Osteoblast (primary cell): ENCODE data around the gene NKAIN4. TPM values are rescaled to one million over a fixed set of nuclear protein-coding genes. Genes with fewer than 3 reads are reported as not detected.

Experiments used
- DNase-seq: peaks from one replicate; pipeline ENCODE4 v3.0.0; 2011; ENCODE audit warnings: low spot score, mixed read lengths; ENCODE audit not compliant: insufficient read length; ENCODE audit errors: missing footprints
- H2AFZ ChIP-seq: 2 replicates; pipeline ENCODE4 v1.6.0; 2011; ENCODE audit warnings: mild to moderate bottlenecking, low read length
- H3K27ac ChIP-seq: 2 replicates; pipeline ENCODE4 v1.5.1; 2011; ENCODE audit warnings: mild to moderate bottlenecking, low read depth, low read length, moderate library complexity
- H3K27me3 ChIP-seq: 2 replicates; pipeline ENCODE4 v1.6.0; 2012; ENCODE audit warnings: mild to moderate bottlenecking, control low read depth, inconsistent platforms, low read length, moderate library complexity; ENCODE audit not compliant: insufficient read depth
- H3K36me3 ChIP-seq: 2 replicates; pipeline ENCODE4 v1.5.1; 2011; ENCODE audit warnings: mild to moderate bottlenecking, low read length, control low read depth, moderate library complexity; ENCODE audit not compliant: insufficient read depth
- H3K4me1 ChIP-seq: 2 replicates; pipeline ENCODE4 v1.5.1; 2011; ENCODE audit warnings: mild to moderate bottlenecking, low read length, control low read depth, moderate library complexity; ENCODE audit not compliant: insufficient read depth
- H3K4me2 ChIP-seq: 2 replicates; pipeline ENCODE4 v1.6.0; 2011; ENCODE audit warnings: mild to moderate bottlenecking, low read length; ENCODE audit not compliant: insufficient read depth
- H3K4me3 ChIP-seq: fragments of 200-600 bp; sonication (generic); 3 replicates; pipeline ENCODE4 v1.5.1; 2012; ENCODE audit warnings: mild to moderate bottlenecking, low read length, inconsistent platforms; ENCODE audit not compliant: insufficient read depth
- H3K79me2 ChIP-seq: 2 replicates; pipeline ENCODE4 v1.6.0; 2012; ENCODE audit warnings: mild to moderate bottlenecking, low read length, control low read depth, inconsistent platforms; ENCODE audit not compliant: insufficient read depth
- H3K9me3 ChIP-seq: 2 replicates; pipeline ENCODE4 v1.5.1; 2011; ENCODE audit warnings: low read depth, low read length, control low read depth
- H4K20me1 ChIP-seq: 2 replicates; pipeline ENCODE4 v1.6.0; 2012; ENCODE audit warnings: mild to moderate bottlenecking, low read length, control low read depth; ENCODE audit not compliant: insufficient read depth
- CTCF ChIP-seq: IDR thresholded peaks from 2 replicates; pipeline ENCODE4 v1.5.1; 2011; ENCODE audit warnings: mild to moderate bottlenecking, low read depth, low read length, moderate library complexity; ENCODE audit errors: extremely low read depth
- total RNA-seq: library from RNA; depleted of rRNA; stranded (reverse); fragments of >200 nt; gene quantifications from 2 replicates; pipeline ENCODE4 v1.2.3, GENCODE V29; 2012

The NKAIN4 gene
- not detected in 2 replicates for total RNA-seq

GRCh38 chr20:63254232-63254605, at the start of gene NKAIN4:
TSS of gene NKAIN4 (minus strand) at chr20:63254463. CDS start at chr20:63254450, 13 bp downstream.
- no peak for DNase-seq
- H3K27me3 ChIP-seq = peaks cover 51% of the 10 kb centered on the region
- no peaks in the 10 kb centered on the region for H3K9me3 ChIP-seq
- no peaks in the 10 kb centered on the region for H3K79me2 ChIP-seq
- TF ChIP-seq CTCF = no peak
- H3K4me2 ChIP-seq = no peak within 1 kb of the TSS
- no peak within 1 kb of the TSS for H2AFZ ChIP-seq
- H3K4me1 ChIP-seq = no peaks in the 10 kb centered on the region
- no peak within 1 kb of the TSS for H3K4me3 ChIP-seq
- H3K36me3 ChIP-seq = no peaks in the 10 kb centered on the region
- no peak within 1 kb of the TSS for H3K27ac ChIP-seq
- H4K20me1 ChIP-seq = no peaks in the 10 kb centered on the region

- Histone ChIP-seq H2AFZ (no peak overlapping the region), H3K4me1 (no peaks in the 10 kb centered on the region)
- DNase-seq = no peak
These were observed 48.9 kb upstream of the NKAIN4 start for GRCh38 chr20:63303095-63303666.

GRCh38 chr20:63301671-63302070, 47.4 kb upstream of the NKAIN4 start:
- no peak overlapping the region for H3K4me3 ChIP-seq
- no peaks in the 10 kb centered on the region for H3K4me1 ChIP-seq
- no peak overlapping the region for H2AFZ ChIP-seq
- no peaks in the 10 kb centered on the region for H3K79me2 ChIP-seq
- no peak for DNase-seq
- peaks cover 19% of the 10 kb centered on the region for H3K27me3 ChIP-seq
- H3K36me3 ChIP-seq = no peaks in the 10 kb centered on the region
- H3K9me3 ChIP-seq = peaks cover 2% of the 10 kb centered on the region
- H3K4me2 ChIP-seq = no peak overlapping the region
- TF ChIP-seq CTCF = no peak
- H3K27ac ChIP-seq = no peak overlapping the region
- no peaks in the 10 kb centered on the region for H4K20me1 ChIP-seq

More at GRCh38 chr20:63303095-63303666, 48.9 kb upstream of the NKAIN4 start:
- H3K4me2 ChIP-seq = no peak overlapping the region
- no peak overlapping the region for H3K27ac ChIP-seq
- no peaks in the 10 kb centered on the region for H3K36me3 ChIP-seq
- H3K9me3 ChIP-seq = peaks cover 2% of the 10 kb centered on the region
- peaks cover 15% of the 10 kb centered on the region for H3K27me3 ChIP-seq
- no peak for TF ChIP-seq CTCF
- H3K4me3 ChIP-seq = no peak overlapping the region
- H3K79me2 ChIP-seq = no peaks in the 10 kb centered on the region
- H4K20me1 ChIP-seq = no peaks in the 10 kb centered on the region

- no peak for DNase-seq
- no peak for TF ChIP-seq CTCF
- H3K36me3 ChIP-seq = no peaks in the 10 kb centered on the region
- H3K4me2 ChIP-seq = no peak overlapping the region
- peaks cover 2% of the 10 kb centered on the region for H3K9me3 ChIP-seq
- H2AFZ ChIP-seq = no peak overlapping the region
- H4K20me1 ChIP-seq = no peaks in the 10 kb centered on the region
- H3K4me3 ChIP-seq = no peak overlapping the region
- H3K27ac ChIP-seq = no peak overlapping the region
- peaks cover 40% of the 10 kb centered on the region for H3K27me3 ChIP-seq
- no peaks in the 10 kb centered on the region for H3K79me2 ChIP-seq
- H3K4me1 ChIP-seq = no peaks in the 10 kb centered on the region
These were observed 44.6 kb upstream of the NKAIN4 start for GRCh38 chr20:63298731-63299312.
